ENCODE data around the gene SUSD4. TPM values are rescaled to one million over a fixed set of nuclear protein-coding genes. Genes with fewer than 3 reads are reported as not detected.

Gene SUSD4
- total and polyA plus RNA-seq, 9 of the 15 experiments (the other 6 are each of a cell fraction or from before 2014, with no cell fraction given): 0.06 to 1.7 (median 0.09) TPM; not detected in 4

GRCh38 chr1:223315665-223316064 is 48.3 kb downstream of the SUSD4 start (continued):
- TF ChIP-seq HMG20A (CRISPR knock-in tag; conservative IDR thresholded peaks at IDR 0.05) (no peak), TRIM24 (IDR thresholded peaks at IDR 0.05) (no peak), XRCC4 (IDR thresholded peaks at IDR 0.05; ENCODE audit: extremely low read depth, insufficient read depth, insufficient read length) (no peak), EZH2 (IDR thresholded peaks at IDR 0.05; ENCODE audit: borderline replicate concordance, low read depth, low read length) (no peak), TFAP4 (CRISPR knock-in tag; IDR thresholded peaks at IDR 0.05; ENCODE audit: borderline replicate concordance) (no peak), KLF6 (CRISPR knock-in tag; IDR thresholded peaks at IDR 0.05; ENCODE audit: borderline replicate concordance) (no peak), ZBTB40 (IDR thresholded peaks at IDR 0.05) (no peak), ZBTB40 (CRISPR knock-in tag; IDR thresholded peaks at IDR 0.05) (no peak), ZNF12 (CRISPR knock-in tag; IDR thresholded peaks at IDR 0.05) (no peak), ZNF76 (CRISPR knock-in tag; IDR thresholded peaks at IDR 0.05; ENCODE audit: borderline replicate concordance) (no peak), RBFOX2 (IDR thresholded peaks at IDR 0.05; ENCODE audit: low read depth, low read length) (no peak)
- TF ChIP-seq, protein P1, sequence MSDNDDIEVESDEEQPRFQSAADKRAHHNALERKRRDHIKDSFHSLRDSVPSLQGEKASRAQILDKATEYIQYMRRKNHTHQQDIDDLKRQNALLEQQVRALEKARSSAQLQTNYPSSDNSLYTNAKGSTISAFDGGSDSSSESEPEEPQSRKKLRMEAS (CRISPR knock-in tag; IDR thresholded peaks at IDR 0.05): no peak

All from K562 (cell line).